ENCODE data around the gene SPATA2L. TPM values are rescaled to one million over a fixed set of nuclear protein-coding genes. Genes with fewer than 3 reads are reported as not detected.

The SPATA2L gene
- total and polyA plus RNA-seq, 2 of the 13 experiments (the other 11 are each of a cell fraction or from before 2014, with no cell fraction given), result 9.1 to 20.7 TPM

DNA sequence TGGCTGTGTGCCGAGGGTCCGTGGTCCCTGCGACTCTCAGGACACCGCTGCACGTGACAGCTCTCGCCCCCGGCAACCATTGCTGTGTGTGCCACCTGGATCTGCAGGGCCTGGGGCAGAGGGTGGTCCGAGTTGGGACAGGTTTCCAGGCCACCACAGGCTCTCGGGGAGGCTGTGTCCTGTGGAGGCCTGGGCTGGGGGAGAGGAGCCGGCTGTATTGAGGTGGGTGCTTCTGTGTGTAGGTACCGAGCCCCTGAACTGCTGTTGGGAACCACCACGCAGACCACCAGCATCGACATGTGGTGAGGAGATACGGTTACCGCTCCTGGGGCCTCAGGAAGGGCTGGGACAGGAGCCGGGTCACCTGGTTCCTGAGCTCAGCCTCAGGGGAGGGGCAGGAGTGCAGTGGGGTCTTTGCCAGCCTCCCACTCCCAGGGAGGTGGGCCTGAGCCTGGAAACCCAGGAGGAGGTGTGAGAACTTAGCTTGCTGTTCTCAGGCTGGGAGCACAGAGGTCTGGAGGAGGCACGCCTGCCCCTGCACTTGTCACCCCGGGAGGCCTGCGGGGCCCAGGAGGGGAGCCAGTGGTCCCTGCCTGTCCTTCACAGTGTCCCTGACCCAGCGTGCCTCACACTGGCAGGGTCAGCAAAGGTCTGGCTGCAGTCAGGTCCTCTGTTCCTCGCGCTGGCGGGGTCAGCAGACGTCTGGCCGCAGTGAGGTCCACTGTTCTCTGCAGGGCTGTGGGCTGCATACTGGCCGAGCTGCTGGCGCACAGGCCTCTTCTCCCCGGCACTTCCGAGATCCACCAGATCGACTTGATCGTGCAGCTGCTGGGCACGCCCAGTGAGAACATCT, 7.3 kb downstream of the SPATA2L start (continued):
- TF ChIP-seq, protein P1, sequence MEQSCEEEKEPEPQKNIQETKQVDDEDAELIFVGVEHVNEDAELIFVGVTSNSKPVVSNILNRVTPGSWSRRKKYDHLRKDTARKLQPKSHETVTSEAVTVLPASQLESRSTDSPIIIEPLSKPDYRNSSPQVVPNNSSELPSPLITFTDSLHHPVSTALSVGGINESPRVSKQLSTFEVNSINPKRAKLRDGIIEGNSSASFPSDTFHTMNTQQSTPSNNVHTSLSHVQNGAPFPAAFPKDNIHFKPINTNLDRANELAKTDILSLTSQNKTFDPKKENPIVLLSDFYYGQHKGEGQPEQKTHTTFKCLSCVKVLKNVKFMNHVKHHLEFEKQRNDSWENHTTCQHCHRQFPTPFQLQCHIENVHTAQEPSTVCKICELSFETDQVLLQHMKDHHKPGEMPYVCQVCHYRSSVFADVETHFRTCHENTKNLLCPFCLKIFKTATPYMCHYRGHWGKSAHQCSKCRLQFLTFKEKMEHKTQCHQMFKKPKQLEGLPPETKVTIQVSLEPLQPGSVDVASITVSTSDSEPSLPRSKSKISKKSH (CRISPR knock-in tag; IDR thresholded peaks at IDR 0.05; ENCODE audit: borderline replicate concordance), result no peak
- TF ChIP-seq ZNF260 (CRISPR knock-in tag; IDR thresholded peaks at IDR 0.05; ENCODE audit: borderline replicate concordance, low read depth), result no peak
- no peak for TF ChIP-seq ZIK1 (CRISPR knock-in tag; IDR thresholded peaks at IDR 0.05; ENCODE audit: borderline replicate concordance, low read depth)
- no peak for TF ChIP-seq ZNF891 (CRISPR knock-in tag; IDR thresholded peaks at IDR 0.05)
- peak; percentile 98 for TF ChIP-seq SKI (IDR thresholded peaks at IDR 0.05; ENCODE audit: partially characterized antibody)
- TF ChIP-seq ZSCAN22 (CRISPR knock-in tag; IDR thresholded peaks at IDR 0.05), result no peak
- no peak for TF ChIP-seq PHF20 (CRISPR knock-in tag; IDR thresholded peaks at IDR 0.05)
- TF ChIP-seq, protein P2, sequence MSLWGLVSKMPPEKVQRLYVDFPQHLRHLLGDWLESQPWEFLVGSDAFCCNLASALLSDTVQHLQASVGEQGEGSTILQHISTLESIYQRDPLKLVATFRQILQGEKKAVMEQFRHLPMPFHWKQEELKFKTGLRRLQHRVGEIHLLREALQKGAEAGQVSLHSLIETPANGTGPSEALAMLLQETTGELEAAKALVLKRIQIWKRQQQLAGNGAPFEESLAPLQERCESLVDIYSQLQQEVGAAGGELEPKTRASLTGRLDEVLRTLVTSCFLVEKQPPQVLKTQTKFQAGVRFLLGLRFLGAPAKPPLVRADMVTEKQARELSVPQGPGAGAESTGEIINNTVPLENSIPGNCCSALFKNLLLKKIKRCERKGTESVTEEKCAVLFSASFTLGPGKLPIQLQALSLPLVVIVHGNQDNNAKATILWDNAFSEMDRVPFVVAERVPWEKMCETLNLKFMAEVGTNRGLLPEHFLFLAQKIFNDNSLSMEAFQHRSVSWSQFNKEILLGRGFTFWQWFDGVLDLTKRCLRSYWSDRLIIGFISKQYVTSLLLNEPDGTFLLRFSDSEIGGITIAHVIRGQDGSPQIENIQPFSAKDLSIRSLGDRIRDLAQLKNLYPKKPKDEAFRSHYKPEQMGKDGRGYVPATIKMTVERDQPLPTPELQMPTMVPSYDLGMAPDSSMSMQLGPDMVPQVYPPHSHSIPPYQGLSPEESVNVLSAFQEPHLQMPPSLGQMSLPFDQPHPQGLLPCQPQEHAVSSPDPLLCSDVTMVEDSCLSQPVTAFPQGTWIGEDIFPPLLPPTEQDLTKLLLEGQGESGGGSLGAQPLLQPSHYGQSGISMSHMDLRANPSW (CRISPR knock-in tag; IDR thresholded peaks at IDR 0.05; ENCODE audit: borderline replicate concordance), result no peak; the same call in 1 of the 2 replicates
- TF ChIP-seq, protein P3, sequence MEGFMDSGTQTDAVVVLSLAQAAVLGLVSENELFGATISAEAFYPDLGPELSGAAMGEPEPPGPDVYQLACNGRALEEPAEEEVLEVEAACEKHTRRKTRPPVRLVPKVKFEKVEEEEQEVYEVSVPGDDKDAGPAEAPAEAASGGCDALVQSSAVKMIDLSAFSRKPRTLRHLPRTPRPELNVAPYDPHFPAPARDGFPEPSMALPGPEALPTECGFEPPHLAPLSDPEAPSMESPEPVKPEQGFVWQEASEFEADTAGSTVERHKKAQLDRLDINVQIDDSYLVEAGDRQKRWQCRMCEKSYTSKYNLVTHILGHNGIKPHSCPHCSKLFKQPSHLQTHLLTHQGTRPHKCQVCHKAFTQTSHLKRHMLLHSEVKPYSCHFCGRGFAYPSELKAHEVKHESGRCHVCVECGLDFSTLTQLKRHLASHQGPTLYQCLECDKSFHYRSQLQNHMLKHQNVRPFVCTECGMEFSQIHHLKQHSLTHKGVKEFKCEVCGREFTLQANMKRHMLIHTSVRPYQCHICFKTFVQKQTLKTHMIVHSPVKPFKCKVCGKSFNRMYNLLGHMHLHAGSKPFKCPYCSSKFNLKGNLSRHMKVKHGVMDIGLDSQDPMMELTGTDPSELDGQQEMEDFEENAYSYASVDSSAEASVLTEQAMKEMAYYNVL (CRISPR knock-in tag; IDR thresholded peaks at IDR 0.05; ENCODE audit: borderline replicate concordance), result no peak
- TF ChIP-seq, protein P4, sequence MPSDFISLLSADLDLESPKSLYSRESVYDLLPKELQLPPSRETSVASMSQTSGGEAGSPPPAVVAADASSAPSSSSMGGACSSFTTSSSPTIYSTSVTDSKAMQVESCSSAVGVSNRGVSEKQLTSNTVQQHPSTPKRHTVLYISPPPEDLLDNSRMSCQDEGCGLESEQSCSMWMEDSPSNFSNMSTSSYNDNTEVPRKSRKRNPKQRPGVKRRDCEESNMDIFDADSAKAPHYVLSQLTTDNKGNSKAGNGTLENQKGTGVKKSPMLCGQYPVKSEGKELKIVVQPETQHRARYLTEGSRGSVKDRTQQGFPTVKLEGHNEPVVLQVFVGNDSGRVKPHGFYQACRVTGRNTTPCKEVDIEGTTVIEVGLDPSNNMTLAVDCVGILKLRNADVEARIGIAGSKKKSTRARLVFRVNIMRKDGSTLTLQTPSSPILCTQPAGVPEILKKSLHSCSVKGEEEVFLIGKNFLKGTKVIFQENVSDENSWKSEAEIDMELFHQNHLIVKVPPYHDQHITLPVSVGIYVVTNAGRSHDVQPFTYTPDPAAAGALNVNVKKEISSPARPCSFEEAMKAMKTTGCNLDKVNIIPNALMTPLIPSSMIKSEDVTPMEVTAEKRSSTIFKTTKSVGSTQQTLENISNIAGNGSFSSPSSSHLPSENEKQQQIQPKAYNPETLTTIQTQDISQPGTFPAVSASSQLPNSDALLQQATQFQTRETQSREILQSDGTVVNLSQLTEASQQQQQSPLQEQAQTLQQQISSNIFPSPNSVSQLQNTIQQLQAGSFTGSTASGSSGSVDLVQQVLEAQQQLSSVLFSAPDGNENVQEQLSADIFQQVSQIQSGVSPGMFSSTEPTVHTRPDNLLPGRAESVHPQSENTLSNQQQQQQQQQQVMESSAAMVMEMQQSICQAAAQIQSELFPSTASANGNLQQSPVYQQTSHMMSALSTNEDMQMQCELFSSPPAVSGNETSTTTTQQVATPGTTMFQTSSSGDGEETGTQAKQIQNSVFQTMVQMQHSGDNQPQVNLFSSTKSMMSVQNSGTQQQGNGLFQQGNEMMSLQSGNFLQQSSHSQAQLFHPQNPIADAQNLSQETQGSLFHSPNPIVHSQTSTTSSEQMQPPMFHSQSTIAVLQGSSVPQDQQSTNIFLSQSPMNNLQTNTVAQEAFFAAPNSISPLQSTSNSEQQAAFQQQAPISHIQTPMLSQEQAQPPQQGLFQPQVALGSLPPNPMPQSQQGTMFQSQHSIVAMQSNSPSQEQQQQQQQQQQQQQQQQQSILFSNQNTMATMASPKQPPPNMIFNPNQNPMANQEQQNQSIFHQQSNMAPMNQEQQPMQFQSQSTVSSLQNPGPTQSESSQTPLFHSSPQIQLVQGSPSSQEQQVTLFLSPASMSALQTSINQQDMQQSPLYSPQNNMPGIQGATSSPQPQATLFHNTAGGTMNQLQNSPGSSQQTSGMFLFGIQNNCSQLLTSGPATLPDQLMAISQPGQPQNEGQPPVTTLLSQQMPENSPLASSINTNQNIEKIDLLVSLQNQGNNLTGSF (CRISPR knock-in tag; IDR thresholded peaks at IDR 0.05), result no peak
- no peak for TF ChIP-seq ISL2 (CRISPR knock-in tag; IDR thresholded peaks at IDR 0.05)
- TF ChIP-seq ZNF670 (CRISPR knock-in tag; IDR thresholded peaks at IDR 0.05; ENCODE audit: borderline replicate concordance), result peak; percentile 33; the same call in 1 of the 2 replicates
- TF ChIP-seq BRD4 (CRISPR knock-in tag; IDR thresholded peaks at IDR 0.05), result no peak
- no peak; the same call in 1 of the 2 replicates for TF ChIP-seq PHF21A (CRISPR knock-in tag; IDR thresholded peaks at IDR 0.05)
- TF ChIP-seq SYNCRIP (IDR thresholded peaks at IDR 0.05; ENCODE audit: insufficient read depth, low read depth, low read length), result no peak
- no peak for TF ChIP-seq ZNF333 (CRISPR knock-in tag; IDR thresholded peaks at IDR 0.05; ENCODE audit: borderline replicate concordance)
